ENCODE measurements around the gene SMU1.
"Not testable (repeated sequence)": the region's sequence is repeated elsewhere in the genome, so short reads cannot be mapped to it uniquely, and the experiment has no call there.

Gene SMU1

DNA sequence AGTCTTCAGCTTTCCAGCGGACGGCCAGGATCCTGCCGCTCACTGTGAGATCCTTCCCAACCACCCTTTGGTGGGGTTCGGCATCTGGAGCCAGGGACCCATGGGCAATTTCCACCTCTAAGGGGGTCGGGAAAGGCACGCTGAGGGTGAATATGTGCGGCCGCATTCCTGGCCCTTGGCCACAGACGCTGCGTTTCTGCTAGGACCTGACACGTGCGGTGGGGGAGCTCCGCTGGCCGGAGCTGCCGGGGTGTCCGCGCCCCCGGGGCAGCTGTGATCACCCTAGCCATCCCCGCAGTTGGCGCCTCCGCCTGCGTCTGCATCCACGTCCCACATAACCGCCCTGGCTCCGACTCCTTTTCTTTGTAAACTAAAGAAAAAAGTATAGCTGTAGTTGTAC, 56.7 kb downstream of the SMU1 start:
- Mint-ChIP-seq H3K4me1 (ENCODE audit: low read depth) (peaks cover 35% of the 10 kb centered on the region), H3K9me3 (no peaks in the 10 kb centered on the region), H3K27ac (no peak overlapping the region)

GRCh38 chr9:33017283-33018041, 59.0 kb downstream of the SMU1 start:
- no peak overlapping the region for H3K27ac Mint-ChIP-seq
- H3K27me3 Mint-ChIP-seq = no peaks in the 10 kb centered on the region
- no peaks in the 10 kb centered on the region for H3K9me3 Mint-ChIP-seq
- peaks cover 25% of the 10 kb centered on the region for H3K36me3 Mint-ChIP-seq (ENCODE audit: low read depth)
- H3K4me3 Mint-ChIP-seq = no peak overlapping the region
- peaks cover 17% of the 10 kb centered on the region for H3K4me1 Mint-ChIP-seq (ENCODE audit: low read depth)

More for the DNA sequence above, 56.7 kb downstream of the SMU1 start:
- Mint-ChIP-seq H3K36me3 (ENCODE audit: low read depth) (peaks cover 41% of the 10 kb centered on the region), H3K4me3 (no peak overlapping the region), H3K27me3 (no peaks in the 10 kb centered on the region)

DNA sequence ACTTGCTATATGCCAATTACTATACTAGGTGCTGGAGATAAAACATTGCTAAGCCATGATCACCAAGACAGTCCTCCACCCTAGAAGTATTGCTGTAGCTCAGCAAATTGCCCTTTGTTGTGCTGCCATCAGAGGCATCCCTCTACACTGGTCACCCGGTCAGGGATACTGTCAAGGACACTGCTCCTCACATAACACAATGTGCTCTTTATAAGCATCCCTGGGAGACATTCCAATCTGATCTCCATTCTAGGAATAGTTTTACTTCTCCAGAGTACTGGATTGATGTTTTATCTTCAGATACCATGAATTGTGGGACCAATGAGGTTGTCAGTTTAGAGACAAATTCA, 61.8 kb downstream of the SMU1 start:
- Mint-ChIP-seq H3K4me3 (no peak overlapping the region), H3K27me3 (no peaks in the 10 kb centered on the region), H3K27ac (no peak overlapping the region), H3K4me1 (ENCODE audit: low read depth) (peaks cover 4% of the 10 kb centered on the region), H3K9me3 (no peaks in the 10 kb centered on the region), H3K36me3 (ENCODE audit: low read depth) (peaks cover 6% of the 10 kb centered on the region)

- H3K27ac Mint-ChIP-seq = no peak overlapping the region
- H3K4me3 Mint-ChIP-seq = no peak overlapping the region
Measured at GRCh38 chr9:33013962-33014664, 62.4 kb downstream of the SMU1 start.

DNA sequence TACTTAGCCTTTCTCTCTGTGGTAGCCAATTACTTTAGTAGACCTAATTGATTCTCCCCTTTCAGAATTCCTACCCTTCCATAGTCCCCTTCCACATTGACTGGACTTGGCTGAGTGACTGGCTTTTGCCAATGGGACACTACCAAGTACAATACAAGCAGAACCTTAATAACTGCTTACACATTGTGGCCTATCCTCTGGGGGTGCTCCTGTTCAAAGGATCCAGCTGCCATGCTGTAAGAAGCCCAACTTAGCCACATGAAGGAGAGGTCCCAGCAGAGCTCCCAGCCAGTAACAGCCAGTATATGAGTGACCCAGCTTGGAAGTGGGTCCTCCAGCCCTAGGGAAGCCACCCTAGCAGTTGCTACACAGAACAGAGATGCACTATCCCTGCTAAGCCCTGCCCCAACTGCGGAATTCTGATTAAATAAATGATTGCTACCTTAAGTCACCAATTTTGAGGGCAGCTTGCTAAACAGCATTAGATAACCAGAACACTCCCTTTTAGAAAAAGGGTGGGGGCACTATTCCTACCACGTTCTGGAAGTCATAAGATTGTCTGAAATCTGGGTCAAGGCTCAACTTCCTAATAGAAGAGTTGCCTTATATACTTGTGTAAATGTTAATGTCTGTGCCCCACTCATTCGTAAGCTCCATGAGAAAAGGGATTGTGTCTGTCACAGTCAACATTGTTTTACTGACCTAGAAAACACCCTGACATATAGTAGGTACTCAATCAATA, 64.0 kb downstream of the SMU1 start:
- no peaks in the 10 kb centered on the region for H3K36me3 Mint-ChIP-seq (ENCODE audit: low read depth)

More at GRCh38 chr9:33013962-33014664, 62.4 kb downstream of the SMU1 start:
- H3K36me3 Mint-ChIP-seq (ENCODE audit: low read depth) = peaks cover 6% of the 10 kb centered on the region
- peaks cover 4% of the 10 kb centered on the region for H3K4me1 Mint-ChIP-seq (ENCODE audit: low read depth)
- no peaks in the 10 kb centered on the region for H3K9me3 Mint-ChIP-seq
- H3K27me3 Mint-ChIP-seq = no peaks in the 10 kb centered on the region

GRCh38 chr9:33011831-33012230, 64.6 kb downstream of the SMU1 start:
- Mint-ChIP-seq H3K36me3 (ENCODE audit: low read depth) (no peaks in the 10 kb centered on the region), H3K4me3 (no peak overlapping the region), H3K4me1 (ENCODE audit: low read depth) (no peaks in the 10 kb centered on the region), H3K9me3 (no peaks in the 10 kb centered on the region), H3K27ac (no peak overlapping the region), H3K27me3 (no peaks in the 10 kb centered on the region)

More for the DNA sequence above, 64.0 kb downstream of the SMU1 start:
- Mint-ChIP-seq H3K27ac (no peak overlapping the region), H3K9me3 (no peaks in the 10 kb centered on the region), H3K27me3 (no peaks in the 10 kb centered on the region), H3K4me3 (no peak overlapping the region), H3K4me1 (ENCODE audit: low read depth) (peaks cover 3% of the 10 kb centered on the region)

DNA sequence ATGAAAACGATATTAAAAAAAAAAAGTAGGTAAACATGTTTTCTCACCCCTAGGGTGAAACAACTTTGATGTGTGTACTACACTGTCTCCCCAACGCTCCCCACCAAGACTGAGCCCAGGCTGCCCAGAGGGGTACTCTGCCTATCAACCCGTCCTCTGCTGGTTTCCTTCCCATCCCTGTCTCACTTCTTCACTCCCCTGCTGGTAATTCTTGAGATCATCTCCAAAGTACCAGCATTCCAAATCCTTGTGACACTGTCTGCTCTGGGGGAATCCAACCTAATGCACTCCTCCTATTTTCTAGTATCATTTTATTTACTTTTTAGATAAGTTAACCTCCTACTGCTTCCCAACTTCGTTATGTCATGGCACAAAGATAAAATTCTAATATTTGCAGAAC, 68.7 kb downstream of the SMU1 start:
- Mint-ChIP-seq H3K36me3 (ENCODE audit: low read depth) (no peaks in the 10 kb centered on the region), H3K27me3 (no peaks in the 10 kb centered on the region), H3K9me3 (no peaks in the 10 kb centered on the region), H3K4me1 (ENCODE audit: low read depth) (no peaks in the 10 kb centered on the region), H3K27ac (no peak overlapping the region), H3K4me3 (no peak overlapping the region)

GRCh38 chr9:33005335-33005734, 71.1 kb downstream of the SMU1 start:
- not testable (repeated sequence) for H3K36me3 Mint-ChIP-seq (ENCODE audit: low read depth); H3K27ac Mint-ChIP-seq; H3K9me3 Mint-ChIP-seq; H3K4me3 Mint-ChIP-seq; H3K27me3 Mint-ChIP-seq
- H3K4me1 Mint-ChIP-seq (ENCODE audit: low read depth) = peaks cover 15% of the 10 kb centered on the region

DNA sequence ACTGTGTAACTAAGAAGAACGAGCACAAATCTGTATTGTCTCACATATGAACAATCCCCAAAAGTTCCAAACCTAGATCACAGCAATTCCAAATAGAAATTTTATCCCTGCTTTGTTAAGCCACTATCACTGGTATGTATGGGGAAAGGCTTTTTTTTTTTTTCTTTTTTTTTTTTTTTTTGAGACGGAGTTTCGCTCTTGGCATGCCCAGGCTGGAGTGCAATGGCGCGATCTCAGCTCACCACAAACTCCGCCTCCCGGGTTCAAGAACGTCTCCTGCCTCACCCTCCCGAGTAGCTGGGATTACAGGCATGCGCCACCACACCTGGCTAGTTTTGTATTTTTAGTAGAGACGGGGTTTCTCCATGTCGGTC, 75.8 kb downstream of the SMU1 start:
- peak overlapping the region; percentile 95 for H3K4me3 Mint-ChIP-seq
- peaks cover 35% of the 10 kb centered on the region for H3K36me3 Mint-ChIP-seq (ENCODE audit: low read depth)
- H3K9me3 Mint-ChIP-seq, H3K27me3 Mint-ChIP-seq: not testable (repeated sequence)
- H3K27ac Mint-ChIP-seq = peak overlapping the region; percentile 92
- peaks cover 41% of the 10 kb centered on the region for H3K4me1 Mint-ChIP-seq (ENCODE audit: low read depth)

DNA sequence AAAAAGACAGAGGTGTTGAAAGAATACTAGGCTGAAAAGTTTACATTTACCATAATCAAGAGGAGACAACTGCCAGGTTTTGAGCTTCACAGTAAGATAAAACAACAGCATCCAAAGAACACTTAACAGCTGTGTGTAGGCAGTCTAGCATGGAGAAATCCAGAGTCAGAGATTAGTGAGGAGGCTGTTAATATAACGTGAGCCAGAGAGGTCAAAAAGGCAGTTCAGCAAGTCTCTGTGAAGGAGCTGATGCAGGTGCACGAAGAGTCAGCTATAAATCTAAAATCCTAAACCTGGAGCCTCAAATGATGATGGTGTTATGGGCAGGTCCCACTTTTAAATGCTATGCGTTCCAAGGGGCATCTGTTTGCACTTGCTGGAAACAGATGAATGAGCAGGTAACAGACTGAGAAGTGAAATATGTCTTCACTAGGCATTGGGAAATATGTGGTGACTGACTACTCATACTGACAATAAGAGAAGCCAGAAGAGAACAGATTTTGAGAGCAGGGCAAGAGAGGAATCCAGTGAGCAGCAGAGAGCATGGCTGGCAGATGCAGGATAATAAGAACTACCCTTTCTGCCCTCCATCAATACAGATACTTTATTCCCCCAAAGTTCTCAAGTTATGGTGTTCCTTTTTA, 83.8 kb downstream of the SMU1 start:
- Mint-ChIP-seq H3K4me1 (ENCODE audit: low read depth) (peaks cover 8% of the 10 kb centered on the region), H3K36me3 (ENCODE audit: low read depth) (peaks cover 84% of the 10 kb centered on the region), H3K27ac (no peak overlapping the region)

DNA sequence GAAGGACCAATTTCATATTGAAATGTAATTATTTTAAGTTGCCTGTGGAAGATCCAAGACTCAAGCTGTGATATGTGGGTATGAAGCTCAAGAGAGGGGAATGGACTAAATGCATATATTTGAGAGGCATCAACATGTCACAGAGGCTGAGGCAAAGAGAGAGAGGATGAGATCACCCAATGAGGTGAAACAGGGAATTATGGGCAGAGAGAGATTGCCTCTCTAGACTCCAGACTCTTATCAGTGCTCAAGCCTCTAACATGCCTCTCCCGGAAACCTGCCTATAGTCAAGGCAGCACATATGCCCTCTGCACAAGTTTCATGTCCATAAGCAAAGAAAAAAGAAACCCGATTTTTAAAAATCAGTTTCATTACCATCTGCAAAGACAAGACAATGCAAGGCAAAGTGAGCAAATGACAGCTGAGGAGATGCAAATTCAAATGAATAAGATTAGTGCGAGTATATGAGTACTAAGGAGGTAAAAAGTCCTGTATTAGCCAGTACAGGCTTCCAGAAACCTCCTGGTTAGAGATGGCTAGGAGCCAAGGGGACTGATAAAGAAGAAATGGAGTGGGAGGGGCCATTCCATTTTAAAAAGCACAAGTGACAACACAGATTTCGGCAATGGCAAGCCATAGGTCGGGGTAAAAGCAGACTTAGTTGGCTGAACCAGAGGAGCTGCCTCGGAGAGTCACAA, 84.4 kb downstream of the SMU1 start:
- H3K4me1 Mint-ChIP-seq (ENCODE audit: low read depth) = peaks cover 2% of the 10 kb centered on the region
- no peaks in the 10 kb centered on the region for H3K27me3 Mint-ChIP-seq
- H3K4me3 Mint-ChIP-seq = no peak overlapping the region
- no peaks in the 10 kb centered on the region for H3K9me3 Mint-ChIP-seq
- H3K27ac Mint-ChIP-seq = no peak overlapping the region
- peaks cover 84% of the 10 kb centered on the region for H3K36me3 Mint-ChIP-seq (ENCODE audit: low read depth)

More for the DNA sequence above, 83.8 kb downstream of the SMU1 start:
- no peak overlapping the region for H3K4me3 Mint-ChIP-seq
- H3K27me3 Mint-ChIP-seq = no peaks in the 10 kb centered on the region
- H3K9me3 Mint-ChIP-seq = no peaks in the 10 kb centered on the region
